HepG2 (cell line): ENCODE results near the gene ATP6V1D. TPM values are rescaled to one million over a fixed set of nuclear protein-coding genes. Genes with fewer than 3 reads are reported as not detected.

ENCODE experiments used
- HMGXB3 ChIP-seq: sonication (generic); formaldehyde crosslinking; IDR thresholded peaks from 2 replicates; pipeline ENCODE4 v1.4.0; 2020; ENCODE audit warnings: missing genetic modification reagents, borderline replicate concordance
- IRF9 ChIP-seq: sonication (generic); formaldehyde crosslinking; IDR thresholded peaks from 2 replicates; pipeline ENCODE4 v1.8.0; 2022; ENCODE audit warnings: missing genetic modification reagents, mild to moderate bottlenecking, borderline replicate concordance
- MLX ChIP-seq: IDR thresholded peaks from 2 replicates; pipeline ENCODE4 v1.6.1; 2016
- ZBTB4 ChIP-seq: sonication (generic); formaldehyde crosslinking; IDR thresholded peaks from 2 replicates; pipeline ENCODE4 v1.4.0; 2020; ENCODE audit warnings: missing genetic modification reagents, mild to moderate bottlenecking, borderline replicate concordance
- ZBTB40 ChIP-seq, 2 experiments: fragments of 450-650 bp in 1 of 2; sonication (generic) in 1 of 2; formaldehyde crosslinking in 1 of 2; IDR thresholded peaks; 2 replicates each; pipeline versions ENCODE4 v1.6.1 to v1.8.0; 2016 to 2022; ENCODE audit warnings: antibody characterized with exemption in 1 of 2, mild to moderate bottlenecking in 1 of 2, missing genetic modification reagents in 1 of 2
- ZNF292 ChIP-seq: sonication (generic); formaldehyde crosslinking; IDR thresholded peaks from 2 replicates; pipeline ENCODE4 v1.8.1; 2022; ENCODE audit warnings: mild to moderate bottlenecking, low read depth, missing genetic modification reagents, borderline replicate concordance
- ZNF501 ChIP-seq: sonication (generic); formaldehyde crosslinking; IDR thresholded peaks from 2 replicates; pipeline ENCODE4 v1.5.1; 2020; ENCODE audit warnings: mild to moderate bottlenecking, moderate library complexity, missing genetic modification reagents
- polyA plus RNA-seq, 8 experiments: library from polyadenylated mRNA; depleted of rRNA in 3 of 8; stranded (reverse) in 7 of 8; unstranded in 1 of 8; fragments of >200 nt; fragmentation: Illumina TruSeq in 4 of 8; extraction: Trizol in 4 of 8; gene quantifications; 2 replicates each; pipeline versions ENCODE4 v1.2.1 to v1.2.3, GENCODE V29; 2011 to 2016; ENCODE audit warnings: low read depth in 4 of 8, missing spikeins in 1 of 8, mixed read lengths in 1 of 8; ENCODE audit not compliant: insufficient read depth in 1 of 8
- total RNA-seq, 5 experiments: library from RNA; depleted of rRNA; stranded (reverse); fragments of >200 nt; fragmentation: Illumina TruSeq; extraction: Trizol; gene quantifications; 2 replicates each; pipeline ENCODE4 v1.2.3, GENCODE V29; 2016; ENCODE audit warnings: low read depth in 1 of 5

Gene ATP6V1D
- total and polyA plus RNA-seq, 2 of the 13 experiments (the other 11 are each of a cell fraction or from before 2014, with no cell fraction given), result 16.8 to 53.9 TPM

- TF ChIP-seq HMGXB3, result 0 out of 2 replicates have a peak, but pooled peaks have one; percentile 15
- 0 out of 2 replicates have a peak, but pooled peaks have one; percentile 5 for TF ChIP-seq MLX (CRISPR knock-in tag)
- TF ChIP-seq ZBTB4 (CRISPR knock-in tag), result 0 out of 2 replicates have a peak, but pooled peaks have one; percentile 2
- TF ChIP-seq ZNF501, result 0 out of 2 replicates have a peak, but pooled peaks have one; percentile 16
- 0 out of 2 replicates have a peak, but pooled peaks have one; percentile 9 for TF ChIP-seq ZNF292 (CRISPR knock-in tag)
- TF ChIP-seq IRF9 (CRISPR knock-in tag), result 0 out of 2 replicates have a peak, but pooled peaks have one; percentile 44
- no peak for TF ChIP-seq ZBTB40 (IDR thresholded peaks at IDR 0.05)
- TF ChIP-seq ZBTB40 (CRISPR knock-in tag; IDR thresholded peaks at IDR 0.05), result no peak
Measured at GRCh38 chr14:67360470-67361206, 1.0 kb upstream of the ATP6V1D start (continued).
